Activated naive CD4-positive, alpha-beta T cell treated with anti-CD3 and anti-CD28 coated beads for 36 hours (primary cell): Measurements from ENCODE around the gene AJUBA. TPM values are rescaled to one million over a fixed set of nuclear protein-coding genes. Genes with fewer than 3 reads are reported as not detected.
"Not testable (repeated sequence)": the region's sequence is repeated elsewhere in the genome, so short reads cannot be mapped to it uniquely, and the experiment has no call there.

Experiments
- CTCF ChIA-PET: fragments of 350-600 bp; sonication (Branson Sonifier 250); formaldehyde crosslinking; loops from one replicate; lab custom pipeline; 2021; ENCODE audit warnings: antibody characterized with exemption; lab: Charles Lee
- DNase-seq: peaks from one replicate; pipeline ENCODE4 v3.0.0-alpha.2; 2020
- H3K27ac Mint-ChIP-seq: one replicate; pipeline ENCODE4 v1.8.0; 2021; ENCODE audit warnings: mild to moderate bottlenecking, mixed read lengths
- H3K27me3 Mint-ChIP-seq: one replicate; pipeline ENCODE4 v1.8.0; 2021; ENCODE audit warnings: low read depth, mixed read lengths
- H3K36me3 Mint-ChIP-seq: one replicate; pipeline ENCODE4 v1.8.0; 2021; ENCODE audit warnings: low read depth, mixed read lengths
- H3K4me1 Mint-ChIP-seq: one replicate; pipeline ENCODE4 v1.8.0; 2021; ENCODE audit warnings: low read depth, mixed read lengths
- H3K4me3 Mint-ChIP-seq: one replicate; pipeline ENCODE4 v1.8.0; 2021; ENCODE audit warnings: mild to moderate bottlenecking, moderate library complexity, mixed read lengths
- H3K9me3 Mint-ChIP-seq: one replicate; pipeline ENCODE4 v1.8.0; 2021; ENCODE audit warnings: mixed read lengths
- intact Hi-C: fragments of 100-400 bp; cut with micrococcal nuclease; formaldehyde crosslinking; loops from one replicate; pipeline ENCODE4 v1.15.1; 2023
- total RNA-seq, 2 experiments: library from RNA; stranded (reverse); gene quantifications; one replicate each; pipeline ENCODE4 v1.2.3, GENCODE V29; 2021

Gene AJUBA
- total RNA-seq, 2 experiments from 2014 or later: 2.1 to 2.8 TPM

DNA sequence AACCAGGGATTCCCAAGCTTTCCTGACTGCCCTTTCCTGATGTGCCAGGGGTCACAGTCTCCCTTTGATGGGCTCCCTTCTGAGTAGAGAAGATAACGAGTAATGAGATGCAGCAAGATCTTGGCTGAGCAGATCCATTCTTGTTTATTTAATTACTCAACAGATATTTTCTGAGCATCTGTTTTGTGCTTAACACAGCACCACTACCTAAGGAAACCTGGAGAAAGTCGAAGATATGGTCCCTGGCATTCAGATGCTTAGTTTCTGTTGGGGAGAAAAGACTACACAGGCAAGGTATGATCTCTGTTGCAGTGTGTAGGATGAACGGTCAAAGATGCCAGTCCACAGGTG is 3.9 kb downstream of the AJUBA start:
- CTCF ChIA-PET: interaction anchor here (8.2 to 11.3 kb wide), 2 partner anchors 6 to 80 kb away, joined by 128 to 206 read pairs; partner anchors contain the start of genes AJUBA and CDH24
- DNase-seq: no peak
- intact Hi-C loops: no loop called here
- no peaks in the 10 kb centered on the region for H3K27me3 Mint-ChIP-seq
- no peaks in the 10 kb centered on the region for H3K4me1 Mint-ChIP-seq
- no peaks in the 10 kb centered on the region for H3K36me3 Mint-ChIP-seq
- H3K9me3 Mint-ChIP-seq: no peaks in the 10 kb centered on the region
- H3K4me3 Mint-ChIP-seq: no peak overlapping the region
- no peak overlapping the region for H3K27ac Mint-ChIP-seq

DNA sequence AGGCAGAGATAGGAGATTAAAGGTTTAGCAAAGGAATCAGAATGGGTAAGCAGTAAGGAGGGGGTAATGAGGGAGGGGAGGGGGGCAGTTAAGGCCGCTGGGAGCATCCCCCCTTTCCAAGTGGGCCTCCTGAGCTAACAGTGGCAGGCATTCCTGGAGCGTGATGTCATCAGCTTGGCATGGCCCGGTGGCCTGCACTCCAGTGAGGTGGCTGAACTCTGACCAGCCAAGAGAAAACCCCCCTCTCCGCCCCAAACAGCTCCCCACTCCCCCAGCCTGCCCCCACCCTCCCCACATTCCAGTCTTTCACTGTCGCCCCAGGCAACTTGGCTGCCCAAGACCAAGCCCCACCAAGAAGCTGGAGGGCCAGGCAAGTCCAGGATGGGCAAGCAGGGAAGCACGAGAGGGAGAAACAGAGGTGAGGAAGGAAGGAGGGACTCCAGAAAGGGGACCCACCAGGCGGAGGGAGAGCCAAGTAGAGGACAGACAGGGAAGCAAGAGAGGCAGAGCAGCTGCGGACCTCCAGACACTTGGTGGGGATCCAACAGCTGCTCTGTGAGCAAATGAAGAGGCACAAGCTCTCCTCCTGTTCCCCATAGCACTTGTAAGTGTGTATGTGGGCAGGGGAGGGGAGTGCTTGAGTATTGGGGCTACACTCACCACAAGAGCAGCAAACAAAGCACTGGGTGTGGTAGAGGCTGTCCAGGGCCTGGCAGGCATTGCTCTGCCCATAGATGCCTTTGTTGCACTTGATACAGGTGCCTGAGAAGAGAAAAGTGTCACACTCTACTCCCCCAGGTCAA is 4.5 kb downstream of the AJUBA start:
- no peak overlapping the region for H3K4me3 Mint-ChIP-seq
- no peaks in the 10 kb centered on the region for H3K27me3 Mint-ChIP-seq

DNA sequence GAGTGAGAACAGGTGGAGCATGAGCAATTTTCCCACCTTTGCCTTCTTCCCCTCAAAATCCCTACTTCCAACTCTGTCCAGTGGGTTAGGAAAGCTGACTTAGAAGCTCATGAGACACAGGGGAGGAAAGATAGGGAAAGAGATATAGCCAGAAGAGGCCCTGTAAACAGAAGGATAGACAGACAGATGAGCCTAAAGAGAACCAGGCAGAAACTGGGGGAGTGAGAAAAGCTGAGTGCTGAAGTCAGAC is 5.0 kb downstream of the AJUBA start:
- no peaks in the 10 kb centered on the region for H3K4me1 Mint-ChIP-seq
- H3K27ac Mint-ChIP-seq: no peak overlapping the region
- CTCF ChIA-PET: interaction anchor here (0.6 to 11.3 kb wide), 9 partner anchors 7 to 118 kb away, joined by 3 to 206 read pairs (median 3); partner anchors contain the start of genes ACIN1, AJUBA, C14orf119 and CDH24
- intact Hi-C loops: no loop called here
- no peaks in the 10 kb centered on the region for H3K9me3 Mint-ChIP-seq
- H3K4me3 Mint-ChIP-seq: no peak overlapping the region
- H3K36me3 Mint-ChIP-seq: no peaks in the 10 kb centered on the region
- no peaks in the 10 kb centered on the region for H3K27me3 Mint-ChIP-seq
- no peak for DNase-seq

More for the DNA sequence above, 4.5 kb downstream of the AJUBA start:
- Mint-ChIP-seq H3K36me3 (no peaks in the 10 kb centered on the region), H3K27ac (no peak overlapping the region), H3K4me1 (no peaks in the 10 kb centered on the region), H3K9me3 (no peaks in the 10 kb centered on the region)
- CTCF ChIA-PET: interaction anchor here (0.7 to 11.3 kb wide), 8 partner anchors 7 to 117 kb away, joined by 3 to 206 read pairs (median 5); partner anchors contain the start of genes ACIN1, AJUBA, C14orf119 and CDH24
- DNase-seq: no peak
- intact Hi-C loops: no loop called here

DNA sequence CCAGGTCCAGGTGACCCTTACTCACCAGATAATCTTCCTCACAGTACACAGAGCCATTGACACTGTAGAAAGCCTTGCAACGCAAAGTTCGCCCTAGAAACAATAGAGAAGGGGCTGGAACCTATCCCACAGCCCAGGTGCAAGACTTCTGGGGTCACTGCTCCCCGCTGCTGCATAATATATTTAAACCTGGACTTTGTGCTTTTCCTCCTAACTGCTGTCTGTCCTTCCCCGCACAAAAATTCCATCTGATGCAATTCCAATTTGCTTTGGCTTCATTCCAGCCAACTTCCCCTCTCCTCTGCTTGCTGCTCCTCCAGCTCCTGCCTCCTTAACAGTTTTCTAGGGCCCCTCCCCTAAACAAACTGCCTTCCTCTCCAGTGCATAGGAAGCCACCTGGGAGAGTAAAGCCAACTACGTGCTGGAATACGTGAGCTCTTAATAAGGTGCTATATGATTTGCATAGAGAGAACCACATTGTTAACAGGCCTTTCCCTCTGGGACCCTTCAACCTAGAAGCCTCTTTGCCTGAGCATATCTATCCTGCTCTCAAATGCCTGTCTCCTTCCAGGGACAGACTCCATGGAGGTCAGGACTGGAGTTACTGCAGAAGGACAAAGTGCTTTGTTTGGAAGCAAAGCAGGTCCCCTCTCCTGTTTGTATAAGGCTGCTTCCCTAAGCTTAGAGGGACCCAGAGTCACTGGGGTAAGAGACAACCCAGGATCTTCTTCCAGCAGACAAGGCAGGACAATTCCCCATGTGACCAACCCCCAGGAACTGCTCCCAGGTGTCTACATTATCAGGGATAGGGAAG is 5.5 kb downstream of the AJUBA start:
- no peak for DNase-seq
- H3K4me3 Mint-ChIP-seq: no peak overlapping the region
- no peaks in the 10 kb centered on the region for H3K27me3 Mint-ChIP-seq
- CTCF ChIA-PET: interaction anchor here (0.6 to 11.3 kb wide), 11 partner anchors 8 to 118 kb away, joined by 3 to 206 read pairs (median 3); partner anchors contain the start of genes ACIN1, AJUBA, C14orf119 and CDH24
- H3K36me3 Mint-ChIP-seq: no peaks in the 10 kb centered on the region
- no peaks in the 10 kb centered on the region for H3K9me3 Mint-ChIP-seq
- no peak overlapping the region for H3K27ac Mint-ChIP-seq
- H3K4me1 Mint-ChIP-seq: no peaks in the 10 kb centered on the region
- intact Hi-C loops: no loop called here

DNA sequence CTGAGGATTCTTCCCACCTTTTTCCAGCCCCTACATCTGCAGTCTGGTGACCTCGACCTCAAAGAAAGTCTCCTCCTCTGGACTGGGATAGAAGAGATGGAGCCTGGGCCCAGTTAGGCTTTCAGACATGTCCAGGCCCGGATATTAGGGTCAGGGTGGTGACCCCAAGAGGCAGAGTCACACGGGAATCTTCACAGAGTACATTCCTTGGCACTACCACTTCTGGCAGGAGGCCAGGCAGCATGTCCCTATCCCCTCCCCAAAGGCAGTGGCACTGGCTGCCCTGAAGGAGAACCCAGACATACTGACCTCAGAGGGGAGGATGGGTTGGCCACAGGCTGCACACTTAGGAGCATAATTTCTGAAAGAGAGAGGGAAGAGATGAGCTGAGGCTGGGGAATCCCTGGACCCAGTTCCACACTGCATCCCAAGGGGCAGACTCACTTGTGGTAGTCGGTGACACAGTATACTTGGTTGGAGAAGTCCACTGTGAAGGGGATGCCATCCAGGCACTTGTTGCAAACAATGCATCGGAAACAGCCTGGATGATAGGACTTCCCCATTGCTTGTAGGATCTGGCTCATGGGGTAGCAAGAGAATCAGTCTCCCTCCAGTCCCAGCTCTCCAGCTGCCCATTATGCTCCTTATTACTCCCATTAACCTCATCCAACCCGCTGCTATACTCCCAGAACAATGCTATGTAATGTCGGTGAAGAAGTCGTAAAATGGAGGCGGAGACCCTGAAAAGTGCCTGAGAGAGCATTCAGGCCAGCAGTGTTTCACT is 7.6 kb downstream of the AJUBA start:
- Mint-ChIP-seq H3K27me3 (no peaks in the 10 kb centered on the region), H3K27ac (no peak overlapping the region), H3K36me3 (no peaks in the 10 kb centered on the region), H3K9me3 (no peaks in the 10 kb centered on the region), H3K4me1 (no peaks in the 10 kb centered on the region), H3K4me3 (no peak overlapping the region)
- CTCF ChIA-PET: interaction anchor here (0.8 to 11.3 kb wide), 4 partner anchors 10 to 1472 kb away, joined by 3 to 206 read pairs (median 71); partner anchors contain the start of genes AJUBA, CDH24 and PRMT5
- intact Hi-C loops: no loop called here
- no peak for DNase-seq

DNA sequence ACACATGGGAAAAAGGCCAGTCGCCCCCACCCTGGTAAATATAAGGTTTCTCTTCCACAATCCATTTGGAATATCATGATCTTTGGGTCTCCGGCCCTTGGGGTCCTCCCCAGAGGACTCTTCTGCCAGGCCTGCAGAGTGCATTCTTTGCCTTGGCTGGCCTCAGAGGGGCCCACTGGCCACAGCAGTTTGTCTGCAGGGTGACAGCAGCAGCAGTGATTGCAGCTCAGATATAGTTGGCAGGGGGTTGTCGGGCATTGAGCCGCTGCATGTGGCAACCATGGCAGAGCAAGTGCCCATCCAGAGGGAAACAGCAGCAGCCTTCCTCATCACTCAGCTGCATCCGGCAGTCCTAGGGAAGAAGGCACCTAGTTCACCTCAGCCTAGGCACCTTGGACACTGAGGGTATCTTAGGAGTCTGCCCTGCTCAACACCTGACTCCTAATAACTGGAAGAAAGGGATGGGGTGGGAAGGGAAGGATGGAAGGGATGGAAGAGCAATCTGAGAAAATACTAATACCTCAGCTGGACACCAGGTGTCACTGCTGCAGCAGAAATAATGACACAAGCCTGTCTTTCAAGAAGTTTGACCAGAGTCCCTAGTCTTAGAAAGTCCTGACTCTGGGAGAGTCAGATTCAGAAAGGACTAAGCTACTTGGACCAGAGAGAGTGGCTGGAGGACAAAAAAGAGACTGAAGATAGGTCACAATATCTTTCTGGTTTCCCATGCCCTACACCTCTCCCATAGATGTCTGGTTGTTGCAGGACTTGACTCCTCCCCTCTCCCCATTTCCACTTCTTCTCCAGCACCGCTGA is 8.9 kb downstream of the AJUBA start:
- H3K4me1 Mint-ChIP-seq: no peaks in the 10 kb centered on the region
- H3K9me3 Mint-ChIP-seq: no peaks in the 10 kb centered on the region
- no peaks in the 10 kb centered on the region for H3K27me3 Mint-ChIP-seq
- intact Hi-C loops: loop anchor here (1.0 kb wide), 2 partner anchors 10 to 85 kb away; no protein-coding TSS in a partner anchor
- no peak overlapping the region for H3K27ac Mint-ChIP-seq
- no peaks in the 10 kb centered on the region for H3K36me3 Mint-ChIP-seq
- no peak overlapping the region for H3K4me3 Mint-ChIP-seq
- CTCF ChIA-PET: interaction anchor here (0.6 to 11.3 kb wide), 27 partner anchors 10 to 1471 kb away, joined by 3 to 206 read pairs (median 5); partner anchors contain the start of genes AJUBA, CDH24, HAUS4 and PRMT5
- DNase-seq: peak; percentile 64

DNA sequence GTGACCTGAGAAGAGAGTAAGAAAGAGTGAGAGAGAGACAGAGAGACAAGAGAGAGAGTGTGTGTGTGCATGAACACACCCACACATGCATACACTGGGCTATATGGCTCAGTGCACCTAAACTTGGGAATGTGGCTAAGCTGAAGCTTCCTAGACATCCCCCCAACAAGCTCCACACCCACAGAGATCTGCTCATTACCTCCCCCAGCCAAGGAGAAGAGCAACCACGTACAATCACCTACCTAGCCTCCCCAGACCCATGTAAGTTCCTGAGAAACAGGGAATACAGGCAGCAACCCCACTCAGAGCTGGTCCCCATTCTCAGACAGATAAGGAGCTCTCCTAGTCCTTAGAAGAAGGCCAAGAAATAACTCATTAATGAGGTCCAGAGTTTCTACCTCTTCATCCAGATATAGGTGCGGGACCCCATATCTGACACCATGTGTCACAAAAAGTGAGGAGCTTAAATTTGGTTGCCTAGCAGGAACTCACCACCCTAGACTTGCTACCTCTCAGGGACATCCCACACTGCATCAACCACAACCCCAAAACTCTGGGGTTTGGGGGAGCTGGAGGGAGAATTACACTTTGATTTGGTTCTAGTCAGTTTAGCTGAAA is 9.9 kb downstream of the AJUBA start:
- CTCF ChIA-PET: interaction anchor here (0.6 to 11.3 kb wide), 29 partner anchors 9 to 173 kb away, joined by 3 to 206 read pairs (median 5); partner anchors contain the start of genes AJUBA, CDH24, HAUS4 and PRMT5
- Mint-ChIP-seq H3K27me3 (no peaks in the 10 kb centered on the region), H3K27ac (no peak overlapping the region), H3K36me3 (no peaks in the 10 kb centered on the region), H3K4me1 (no peaks in the 10 kb centered on the region), H3K9me3 (no peaks in the 10 kb centered on the region), H3K4me3 (no peak overlapping the region)
- DNase-seq: no peak
- intact Hi-C loops: no loop called here

DNA sequence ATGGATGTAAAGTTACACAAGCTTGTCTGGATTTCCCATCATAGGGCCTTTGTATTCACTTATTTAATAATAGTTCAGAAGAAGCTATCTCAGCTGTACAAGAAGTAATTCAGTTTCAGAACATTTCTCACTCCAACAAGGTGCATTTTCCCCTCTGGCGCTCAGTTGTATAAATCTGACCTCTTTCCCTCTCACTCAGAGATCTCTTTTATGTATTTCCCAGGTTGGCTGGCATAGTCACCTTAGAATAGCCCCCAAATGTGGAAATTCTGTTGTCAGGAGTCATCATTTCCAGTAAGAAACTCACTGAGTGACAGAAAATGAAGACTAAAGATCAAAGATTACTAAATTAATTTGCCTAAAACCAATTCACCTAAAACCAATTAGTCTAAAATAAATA is 11.2 kb downstream of the AJUBA start:
- no peak overlapping the region for H3K27ac Mint-ChIP-seq
- no peaks in the 10 kb centered on the region for H3K4me1 Mint-ChIP-seq
- H3K4me3 Mint-ChIP-seq: no peak overlapping the region
- CTCF ChIA-PET: interaction anchor here (0.7 to 11.3 kb wide), 6 partner anchors 11 to 97 kb away, joined by 3 to 206 read pairs (median 22); partner anchors contain the start of genes AJUBA, CDH24 and HAUS4
- no peaks in the 10 kb centered on the region for H3K9me3 Mint-ChIP-seq
- no peak for DNase-seq
- no peaks in the 10 kb centered on the region for H3K36me3 Mint-ChIP-seq
- intact Hi-C loops: no loop called here
- H3K27me3 Mint-ChIP-seq: no peaks in the 10 kb centered on the region

DNA sequence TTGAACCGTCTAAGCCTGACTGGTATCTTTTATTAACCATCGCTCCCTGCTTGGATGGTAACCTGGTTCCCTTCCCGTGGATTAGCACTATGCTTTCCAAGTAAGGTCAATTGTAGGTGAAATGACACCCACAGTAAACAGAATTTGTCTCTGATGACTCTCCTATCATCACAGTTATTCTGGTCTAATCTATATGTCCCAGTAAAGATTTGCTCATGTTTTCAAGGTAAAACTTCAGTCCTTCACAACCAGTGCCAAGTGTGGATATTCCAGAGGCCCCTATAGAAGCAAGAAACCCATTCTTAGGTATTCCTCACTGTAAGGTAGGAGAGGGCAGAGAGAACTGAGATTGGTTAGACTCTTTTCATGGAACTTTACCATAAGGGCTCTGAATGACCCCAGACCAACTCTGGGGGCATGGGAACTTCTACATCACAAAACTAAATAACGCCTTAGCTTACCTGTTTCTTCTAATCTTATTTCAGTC is 15.5 kb downstream of the AJUBA start:
- intact Hi-C loops: no loop called here
- Mint-ChIP-seq H3K36me3 (no peaks in the 10 kb centered on the region), H3K27ac (no peak overlapping the region), H3K27me3 (no peaks in the 10 kb centered on the region), H3K4me1 (no peaks in the 10 kb centered on the region), H3K4me3 (no peak overlapping the region), H3K9me3 (no peaks in the 10 kb centered on the region)
- CTCF ChIA-PET: interaction anchor here (0.6 to 1.6 kb wide), 3 partner anchors 15 to 93 kb away, joined by 3 to 4 read pairs (median 4); no protein-coding TSS in a partner anchor
- DNase-seq: no peak

DNA sequence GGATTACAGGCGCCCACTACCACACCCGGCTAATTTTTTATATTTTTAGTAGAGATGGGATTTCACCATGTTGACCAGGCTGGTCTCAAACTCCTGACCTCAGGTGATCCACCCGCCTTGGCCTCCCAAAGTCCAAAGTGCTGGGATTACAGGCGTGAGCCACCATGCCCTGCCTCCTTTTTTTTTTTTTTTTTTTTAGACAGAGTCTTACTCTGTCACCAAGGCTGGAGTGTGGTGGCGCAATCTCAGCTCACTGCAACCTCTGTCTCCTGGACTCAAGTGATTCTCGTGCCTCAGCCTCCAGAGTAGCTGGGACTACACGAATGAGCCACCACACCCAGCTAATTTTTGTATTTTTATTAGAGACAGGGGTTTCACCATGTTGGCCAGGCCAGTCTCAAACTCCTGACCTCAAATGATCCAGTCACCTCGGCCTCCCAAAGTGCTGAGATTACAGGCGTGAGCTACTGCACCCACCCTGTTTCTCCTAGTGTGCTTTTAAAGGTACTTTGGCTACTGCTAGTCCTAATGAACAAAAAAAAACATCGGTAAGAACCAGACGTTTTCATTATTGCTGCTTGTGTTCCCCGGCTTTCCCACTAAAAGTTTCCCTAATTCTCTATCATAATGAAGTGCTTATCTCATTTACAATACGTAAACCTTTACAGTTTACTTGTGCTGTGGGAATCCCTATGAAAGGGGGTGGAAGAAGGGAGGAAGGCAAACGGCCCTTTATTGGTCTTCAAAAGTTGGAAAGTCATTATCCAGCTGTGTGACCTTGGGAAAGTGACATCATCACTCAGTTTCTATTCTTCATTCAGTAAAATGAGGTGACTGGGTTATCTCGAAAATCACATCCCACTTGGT is 16.2 kb downstream of the AJUBA start:
- CTCF ChIA-PET: interaction anchor here (0.6 to 1.0 kb wide), 3 partner anchors 13 to 93 kb away, joined by 3 to 5 read pairs (median 4); no protein-coding TSS in a partner anchor
- intact Hi-C loops, H3K36me3 Mint-ChIP-seq: not testable (repeated sequence)

More for the DNA sequence above, 16.2 kb downstream of the AJUBA start:
- not testable (repeated sequence) for H3K9me3 Mint-ChIP-seq, H3K4me1 Mint-ChIP-seq, H3K27me3 Mint-ChIP-seq, DNase-seq, H3K4me3 Mint-ChIP-seq, H3K27ac Mint-ChIP-seq
